Measurements from ENCODE around the gene ZBTB44. TPM values are rescaled to one million over a fixed set of nuclear protein-coding genes. Genes with fewer than 3 reads are reported as not detected.
A peak's percentile ranks its signal among the peaks of the same experiment; 100 is the strongest.

The ZBTB44 gene
- total RNA-seq, 6 donors from 2014 or later, result 40.3 to 91.7 (median 51.2) TPM

DNA sequence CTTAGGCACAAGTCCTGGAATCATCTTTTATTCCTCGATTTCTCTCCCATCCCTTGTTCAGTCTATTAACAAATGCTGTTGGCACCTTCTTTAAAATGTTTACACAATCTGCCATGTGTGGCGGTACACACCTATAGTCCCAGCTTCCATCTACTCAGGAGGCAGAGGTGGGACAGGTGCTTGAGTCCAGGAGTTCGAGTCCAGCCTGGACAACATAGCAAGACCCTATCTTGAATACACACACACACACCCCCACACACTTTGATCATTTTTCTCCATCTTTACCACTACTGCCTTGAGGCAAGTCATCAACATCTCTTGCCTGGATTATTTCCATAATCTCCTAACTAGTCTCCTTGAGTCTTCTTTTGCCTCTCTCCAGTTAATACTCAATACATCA, 13.7 kb upstream of the ZBTB44 start:
- ATAC-seq (ENCODE audit: low FRiP score in 2 of 2) (no peak), DNase-seq (no peak)
- no peaks in the 10 kb centered on the region for H3K36me3 ChIP-seq
- TF ChIP-seq POLR2AphosphoS5 (IDR thresholded peaks at IDR 0.05) (no peak), EP300 (IDR thresholded peaks at IDR 0.05) (no peak), POLR2A (IDR thresholded peaks at IDR 0.05) (no peak)
- TF ChIP-seq, protein P1, sequence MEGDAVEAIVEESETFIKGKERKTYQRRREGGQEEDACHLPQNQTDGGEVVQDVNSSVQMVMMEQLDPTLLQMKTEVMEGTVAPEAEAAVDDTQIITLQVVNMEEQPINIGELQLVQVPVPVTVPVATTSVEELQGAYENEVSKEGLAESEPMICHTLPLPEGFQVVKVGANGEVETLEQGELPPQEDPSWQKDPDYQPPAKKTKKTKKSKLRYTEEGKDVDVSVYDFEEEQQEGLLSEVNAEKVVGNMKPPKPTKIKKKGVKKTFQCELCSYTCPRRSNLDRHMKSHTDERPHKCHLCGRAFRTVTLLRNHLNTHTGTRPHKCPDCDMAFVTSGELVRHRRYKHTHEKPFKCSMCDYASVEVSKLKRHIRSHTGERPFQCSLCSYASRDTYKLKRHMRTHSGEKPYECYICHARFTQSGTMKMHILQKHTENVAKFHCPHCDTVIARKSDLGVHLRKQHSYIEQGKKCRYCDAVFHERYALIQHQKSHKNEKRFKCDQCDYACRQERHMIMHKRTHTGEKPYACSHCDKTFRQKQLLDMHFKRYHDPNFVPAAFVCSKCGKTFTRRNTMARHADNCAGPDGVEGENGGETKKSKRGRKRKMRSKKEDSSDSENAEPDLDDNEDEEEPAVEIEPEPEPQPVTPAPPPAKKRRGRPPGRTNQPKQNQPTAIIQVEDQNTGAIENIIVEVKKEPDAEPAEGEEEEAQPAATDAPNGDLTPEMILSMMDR (IDR thresholded peaks at IDR 0.05), result no peak
- H3K9me3 ChIP-seq, result no peaks in the 10 kb centered on the region
- no peak overlapping the region for H3K27ac ChIP-seq
- WGBS, 2 donors, result 88 to 95% methylated on average over 3 of the region's 3 CpGs
- no peak overlapping the region for H3K4me3 ChIP-seq
- H3K27me3 ChIP-seq, result no peaks in the 10 kb centered on the region
- no peaks in the 10 kb centered on the region for H3K4me1 ChIP-seq

- ATAC-seq (ENCODE audit: low FRiP score in 2 of 2), result no peak
- no peaks in the 10 kb centered on the region for H3K27me3 ChIP-seq
- DNase-seq, result no peak
- no peak overlapping the region for H3K4me3 ChIP-seq
- no peak for TF ChIP-seq POLR2A (IDR thresholded peaks at IDR 0.05)
- no peak for TF ChIP-seq POLR2AphosphoS5 (IDR thresholded peaks at IDR 0.05)
- no peak overlapping the region for H3K27ac ChIP-seq
- H3K9me3 ChIP-seq, result no peaks in the 10 kb centered on the region
- WGBS, 2 donors, result 97 to 98% methylated on average over 6 of the region's 6 CpGs
- H3K36me3 ChIP-seq, result no peaks in the 10 kb centered on the region
- no peaks in the 10 kb centered on the region for H3K4me1 ChIP-seq
Observed at GRCh38 chr11:130327716-130328115, 13.0 kb upstream of the ZBTB44 start.

DNA sequence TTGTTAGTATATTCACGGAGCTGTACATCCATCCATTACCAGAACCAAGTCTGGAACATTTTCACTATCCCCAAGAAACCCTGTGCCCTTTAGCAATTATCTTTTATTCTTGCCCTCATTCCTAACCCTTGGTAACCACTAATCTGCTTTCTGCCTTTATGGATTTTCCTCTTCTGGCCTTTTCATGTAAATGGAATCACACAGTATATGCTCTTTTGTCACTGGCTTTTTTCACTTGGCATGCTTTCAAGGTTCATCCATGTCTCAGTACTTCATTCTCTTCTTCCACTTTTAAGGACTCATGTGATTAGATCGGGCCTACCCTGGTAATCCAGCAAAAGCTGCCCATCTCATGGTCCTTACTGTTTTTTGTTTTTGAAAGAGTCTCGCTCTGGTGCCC, 11.0 kb upstream of the ZBTB44 start:
- H3K4me3 ChIP-seq, result no peak overlapping the region

GRCh38 chr11:130323452-130324450, 9.0 kb upstream of the ZBTB44 start:
- no peaks in the 10 kb centered on the region for H3K4me1 ChIP-seq
- no peaks in the 10 kb centered on the region for H3K27me3 ChIP-seq
- TF ChIP-seq, protein P1 (IDR thresholded peaks at IDR 0.05), result no peak
- TF ChIP-seq POLR2AphosphoS5 (IDR thresholded peaks at IDR 0.05) (no peak), POLR2A (IDR thresholded peaks at IDR 0.05) (no peak), EP300 (IDR thresholded peaks at IDR 0.05) (no peak)
- 88% methylated on average over 7 of the region's 7 CpGs for WGBS, 2 donors
- ATAC-seq (ENCODE audit: low FRiP score in 2 of 2), result peak in 1 of 2 donors; percentile 31
- peaks cover 0 to 6% (median 1%) of the 10 kb centered on the region in 4 donors for H3K9me3 ChIP-seq
- no peak for DNase-seq
- H3K36me3 ChIP-seq, result no peaks in the 10 kb centered on the region
- H3K4me3 ChIP-seq, result no peak overlapping the region
- no peak overlapping the region for H3K27ac ChIP-seq

More for the DNA sequence above, 11.0 kb upstream of the ZBTB44 start:
- no peak for DNase-seq
- Histone ChIP-seq H3K4me1 (no peaks in the 10 kb centered on the region), H3K27ac (no peak overlapping the region), H3K9me3 (peaks cover 0 to 6% (median 1%) of the 10 kb centered on the region in 4 donors), H3K27me3 (no peaks in the 10 kb centered on the region), H3K36me3 (no peaks in the 10 kb centered on the region)
- whole genome bisulfite sequencing, 2 donors, result 91 to 93% methylated on average over 3 of the region's 3 CpGs
- TF ChIP-seq EP300 (IDR thresholded peaks at IDR 0.05) (no peak), POLR2AphosphoS5 (IDR thresholded peaks at IDR 0.05) (no peak), POLR2A (IDR thresholded peaks at IDR 0.05) (no peak)
- TF ChIP-seq, protein P1 (IDR thresholded peaks at IDR 0.05), result no peak
- no peak for ATAC-seq (ENCODE audit: low FRiP score in 2 of 2)

DNA sequence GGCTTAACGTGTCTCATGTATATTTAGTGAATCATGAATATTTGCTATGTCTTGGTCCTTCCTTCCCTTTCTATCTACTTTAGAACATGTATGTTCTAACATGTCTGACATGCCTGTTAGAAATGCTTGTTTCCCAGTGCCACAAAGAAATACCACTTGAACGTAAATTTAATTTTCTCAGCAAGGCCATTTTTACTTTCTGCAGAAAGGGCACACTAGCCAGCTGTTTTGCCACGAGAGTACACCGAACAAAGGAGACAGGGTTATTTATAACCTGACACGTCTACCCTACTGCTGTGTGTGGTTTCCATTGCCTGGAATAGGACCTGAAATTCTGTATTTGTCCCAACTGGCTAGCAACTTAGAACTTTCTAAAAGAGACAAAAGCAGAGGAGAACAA, 7.4 kb upstream of the ZBTB44 start:
- H3K4me3 ChIP-seq, result no peak overlapping the region
- ATAC-seq (ENCODE audit: low FRiP score in 2 of 2), result no peak
- TF ChIP-seq POLR2A (IDR thresholded peaks at IDR 0.05) (no peak), POLR2AphosphoS5 (IDR thresholded peaks at IDR 0.05) (no peak), EP300 (IDR thresholded peaks at IDR 0.05) (no peak)
- TF ChIP-seq, protein P1 (IDR thresholded peaks at IDR 0.05), result no peak
- DNase-seq, result no peak
- no peaks in the 10 kb centered on the region for H3K36me3 ChIP-seq
- no peaks in the 10 kb centered on the region for H3K27me3 ChIP-seq
- 87 to 88% methylated on average over 5 of the region's 5 CpGs for WGBS, 2 donors
- peaks cover 0 to 6% (median 1%) of the 10 kb centered on the region in 4 donors for H3K9me3 ChIP-seq
- no peaks in the 10 kb centered on the region for H3K4me1 ChIP-seq
- H3K27ac ChIP-seq, result no peak overlapping the region
